Mammary epithelial cell (primary cell): ENCODE data around the gene GPHA2.

ENCODE experiments used
- EZH2 ChIP-seq: IDR thresholded peaks from 2 replicates; pipeline ENCODE4 v1.6.1; 2012; ENCODE audit warnings: low read length, inconsistent platforms, borderline replicate concordance
- TF ChIP-seq, protein P1 (sequence below), 2 donors: IDR thresholded peaks in 1 of 2; conservative IDR thresholded peaks in 1 of 2; 2 replicates each; pipeline ENCODE4 v1.5.1; 2011 to 2012; ENCODE audit warnings: inconsistent platforms in 2 of 2, low read length in 2 of 2, mild to moderate bottlenecking in 2 of 2, control low read depth in 1 of 2, low read depth in 1 of 2; ENCODE audit not compliant: insufficient read depth in 1 of 2; ENCODE audit errors: extremely low read depth in 1 of 2

DNA sequence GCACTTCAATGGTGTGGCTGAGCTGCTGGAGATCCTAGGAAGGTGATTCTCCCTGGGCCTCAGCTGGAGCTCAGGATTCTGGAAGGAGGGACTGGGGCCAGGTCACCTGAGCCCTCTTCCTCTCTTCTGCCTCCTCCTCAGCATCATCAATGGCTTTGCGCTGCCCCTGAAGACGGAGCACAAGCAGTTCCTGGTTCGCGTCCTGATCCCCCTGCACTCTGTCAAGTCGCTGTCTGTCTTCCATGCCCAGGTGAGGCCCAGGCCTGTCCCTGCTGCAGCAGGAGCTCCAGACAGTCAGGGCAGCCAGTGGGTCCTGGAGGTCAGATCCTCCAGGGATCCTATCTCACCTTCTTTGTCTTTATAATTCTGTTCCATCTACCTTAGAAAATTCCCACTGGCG lies 5.4 kb downstream of the GPHA2 start:
- TF ChIP-seq, protein P1, sequence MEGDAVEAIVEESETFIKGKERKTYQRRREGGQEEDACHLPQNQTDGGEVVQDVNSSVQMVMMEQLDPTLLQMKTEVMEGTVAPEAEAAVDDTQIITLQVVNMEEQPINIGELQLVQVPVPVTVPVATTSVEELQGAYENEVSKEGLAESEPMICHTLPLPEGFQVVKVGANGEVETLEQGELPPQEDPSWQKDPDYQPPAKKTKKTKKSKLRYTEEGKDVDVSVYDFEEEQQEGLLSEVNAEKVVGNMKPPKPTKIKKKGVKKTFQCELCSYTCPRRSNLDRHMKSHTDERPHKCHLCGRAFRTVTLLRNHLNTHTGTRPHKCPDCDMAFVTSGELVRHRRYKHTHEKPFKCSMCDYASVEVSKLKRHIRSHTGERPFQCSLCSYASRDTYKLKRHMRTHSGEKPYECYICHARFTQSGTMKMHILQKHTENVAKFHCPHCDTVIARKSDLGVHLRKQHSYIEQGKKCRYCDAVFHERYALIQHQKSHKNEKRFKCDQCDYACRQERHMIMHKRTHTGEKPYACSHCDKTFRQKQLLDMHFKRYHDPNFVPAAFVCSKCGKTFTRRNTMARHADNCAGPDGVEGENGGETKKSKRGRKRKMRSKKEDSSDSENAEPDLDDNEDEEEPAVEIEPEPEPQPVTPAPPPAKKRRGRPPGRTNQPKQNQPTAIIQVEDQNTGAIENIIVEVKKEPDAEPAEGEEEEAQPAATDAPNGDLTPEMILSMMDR (conservative IDR thresholded peaks at IDR 0.05 in 1 of 2, IDR thresholded peaks at IDR 0.05 in 1 of 2; ENCODE audit: extremely low read depth in 1 of 2, insufficient read depth in 1 of 2, low read depth in 1 of 2, low read length in 2 of 2): no peak
- no peak for TF ChIP-seq EZH2
